HG03520 (cell line): ENCODE data around the gene DIPK2A.

ENCODE experiments used
- ATAC-seq: cut with Tn5 transposase; IDR thresholded peaks from one replicate; pipeline ENCODE4 v1.9.1; 2021; ENCODE audit warnings: mild to moderate bottlenecking, moderate library complexity; ENCODE audit not compliant: unreplicated experiment

DIPK2A gene

DNA sequence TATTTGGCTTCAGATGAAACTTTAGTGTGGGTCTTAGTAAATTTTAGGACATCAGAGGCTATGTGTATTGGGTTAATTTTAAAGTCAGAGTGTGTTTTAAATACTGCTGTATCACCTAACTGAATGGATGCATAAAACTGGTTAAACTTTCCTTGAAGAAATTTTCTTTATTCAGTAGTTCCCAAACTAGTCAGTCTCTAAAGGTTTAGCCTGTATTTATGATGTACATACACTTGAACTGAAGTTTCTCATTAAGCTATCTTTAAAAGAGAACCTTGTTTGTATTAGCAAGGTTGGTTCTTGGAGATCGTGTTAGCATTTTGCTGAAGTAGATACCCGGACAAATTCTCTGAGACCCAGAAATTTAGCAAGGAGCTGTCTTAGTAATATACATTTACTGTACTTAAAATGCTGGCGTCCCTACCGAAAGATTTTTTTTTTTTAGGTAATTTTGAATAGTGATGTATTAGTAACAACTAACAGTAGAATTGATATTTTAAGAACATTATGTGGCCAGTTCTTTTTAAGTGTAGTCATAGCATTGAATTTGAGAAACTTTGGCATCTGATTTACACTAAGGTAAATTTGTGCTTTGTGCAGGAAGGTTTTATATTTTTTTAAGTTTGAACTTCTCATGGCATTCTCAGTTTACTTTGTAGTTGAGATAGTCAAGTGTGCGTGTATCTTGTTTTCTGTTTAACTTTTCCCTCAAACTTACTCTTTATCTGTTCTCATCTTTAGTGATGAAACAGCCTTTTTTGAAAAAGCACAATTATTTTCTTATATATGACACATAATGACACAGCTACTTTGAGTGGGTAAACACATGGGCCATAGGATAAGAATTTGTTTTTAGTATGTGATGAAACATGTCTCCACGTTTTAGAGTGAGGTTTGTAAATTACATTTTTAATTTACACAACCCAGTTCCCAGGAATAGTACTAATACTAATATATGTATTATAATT lies 2.9 kb downstream of the DIPK2A start:
- ATAC-seq, result no peak

DNA sequence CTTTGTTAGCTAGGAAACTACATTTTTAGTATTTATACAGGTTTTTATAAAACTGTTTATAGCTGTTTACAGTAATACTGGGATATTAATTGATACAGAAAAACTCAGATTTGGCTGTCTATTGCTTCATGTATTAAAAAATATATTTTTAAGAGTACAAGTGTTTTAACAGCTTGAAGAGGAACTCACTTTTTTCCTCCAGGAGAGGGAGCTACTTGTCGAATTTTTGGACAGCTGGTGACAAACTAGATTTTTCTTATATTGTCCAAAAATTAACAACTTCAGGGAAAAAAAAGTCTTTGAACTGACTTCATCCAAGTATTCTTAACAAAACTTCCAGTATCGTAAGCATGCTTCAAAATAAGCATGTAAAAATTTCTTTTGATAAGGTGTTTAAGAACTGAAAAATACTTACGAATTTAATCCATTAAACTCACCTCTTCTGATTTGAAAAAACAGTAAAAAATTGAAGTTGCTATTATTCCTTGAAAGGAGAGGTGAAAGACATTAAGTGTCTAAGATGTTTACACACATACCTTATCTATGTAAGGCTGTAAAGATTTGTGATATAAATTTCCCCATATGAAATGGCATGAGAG lies 4.0 kb downstream of the DIPK2A start:
- ATAC-seq, result no peak

DNA sequence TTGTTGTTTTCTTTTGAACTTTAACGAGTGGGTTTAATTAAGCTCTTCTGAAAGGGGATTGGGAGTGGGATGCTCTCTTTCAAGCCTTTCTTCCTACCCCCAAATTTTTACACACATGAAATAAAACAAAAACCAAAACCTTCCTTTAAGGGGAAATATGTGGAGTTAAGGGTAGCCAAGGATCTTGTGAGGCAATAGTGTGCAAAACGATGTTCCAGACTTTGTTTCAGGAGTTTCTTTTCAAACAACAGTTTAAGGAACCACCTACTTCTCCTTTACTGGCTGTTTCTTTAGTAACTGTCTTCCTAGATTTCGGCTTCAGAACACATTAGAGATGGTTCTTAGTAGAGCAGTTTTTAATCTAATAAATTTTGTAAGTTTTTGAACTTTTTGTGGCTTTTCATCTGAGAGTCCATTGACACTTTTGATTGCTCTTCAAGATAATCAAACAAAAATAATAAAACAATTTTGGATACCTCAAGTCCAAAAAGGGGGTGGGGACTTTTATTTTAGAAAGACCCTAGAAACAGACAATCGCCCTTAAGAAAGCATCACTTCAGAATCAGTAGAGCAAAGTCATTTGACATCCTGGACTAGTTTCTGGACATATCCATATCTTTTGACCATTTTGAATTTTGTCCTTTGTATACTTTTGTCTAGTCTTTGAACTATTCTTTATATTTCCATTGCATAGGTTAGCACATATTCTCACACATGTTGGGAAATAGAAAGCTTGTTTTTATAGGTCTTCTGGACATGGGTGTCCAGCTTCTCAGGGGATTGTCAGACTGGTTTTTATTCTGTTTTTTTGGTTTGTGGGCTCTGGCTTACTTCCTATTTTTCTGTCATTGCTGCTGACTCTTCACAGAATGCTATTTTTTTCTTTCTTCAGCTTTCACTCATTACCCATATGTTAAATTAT lies 6.0 kb downstream of the DIPK2A start:
- ATAC-seq, result peak; percentile 42

DNA sequence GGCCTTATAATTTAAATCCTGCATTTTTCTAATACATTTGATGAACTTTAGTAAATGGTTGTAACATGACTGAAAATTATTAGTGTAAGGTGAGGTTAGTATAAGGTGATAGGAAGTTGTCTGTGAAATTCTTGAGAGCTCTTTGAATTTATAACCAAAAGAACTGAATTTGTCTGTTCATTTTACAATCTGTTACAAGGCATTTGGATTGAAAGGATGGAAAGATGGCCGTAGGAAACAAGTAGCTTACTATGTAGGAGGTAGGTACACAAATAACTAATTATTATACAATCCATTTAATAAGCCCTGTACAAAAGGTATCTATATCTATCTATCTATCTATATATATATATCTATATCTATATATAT lies 6.6 kb downstream of the DIPK2A start:
- ATAC-seq, result no peak

DNA sequence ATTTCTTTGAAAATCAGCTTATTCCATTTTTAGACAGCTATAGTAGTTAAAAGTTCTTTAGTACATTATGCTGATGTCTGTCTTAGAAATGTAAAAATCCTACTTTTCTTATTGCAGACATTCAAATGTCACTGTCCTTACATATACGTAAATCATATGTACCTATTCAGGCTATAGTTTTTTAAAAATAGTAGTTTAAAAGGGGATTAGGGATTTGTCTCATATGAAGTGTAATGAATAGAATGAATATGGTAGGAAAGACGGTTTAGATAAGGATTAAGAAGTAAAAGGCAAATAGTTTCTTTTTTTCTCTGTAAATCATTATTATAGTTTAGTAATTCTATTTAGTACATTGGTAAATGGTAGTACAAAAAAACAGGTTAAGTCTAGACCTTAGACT lies 7.4 kb downstream of the DIPK2A start:
- no peak for ATAC-seq

DNA sequence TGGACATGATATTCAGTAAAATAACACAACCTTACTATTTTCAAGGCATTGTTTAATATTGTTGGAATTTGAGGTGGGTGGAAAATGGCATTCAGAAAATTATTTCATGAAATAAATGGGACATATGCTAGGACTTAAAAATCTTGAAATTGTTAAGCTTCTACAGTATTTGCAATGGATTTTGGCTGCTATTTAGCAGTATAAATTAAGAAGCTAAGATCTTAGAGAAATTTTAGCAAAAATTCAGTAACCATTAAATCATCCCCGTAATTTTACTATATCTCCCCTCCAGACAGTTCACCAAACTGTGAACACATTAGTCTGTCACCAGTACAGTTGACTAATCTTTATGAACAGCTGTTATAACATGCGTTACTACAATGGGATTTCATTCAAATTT lies 8.2 kb downstream of the DIPK2A start:
- ATAC-seq, result no peak

DNA sequence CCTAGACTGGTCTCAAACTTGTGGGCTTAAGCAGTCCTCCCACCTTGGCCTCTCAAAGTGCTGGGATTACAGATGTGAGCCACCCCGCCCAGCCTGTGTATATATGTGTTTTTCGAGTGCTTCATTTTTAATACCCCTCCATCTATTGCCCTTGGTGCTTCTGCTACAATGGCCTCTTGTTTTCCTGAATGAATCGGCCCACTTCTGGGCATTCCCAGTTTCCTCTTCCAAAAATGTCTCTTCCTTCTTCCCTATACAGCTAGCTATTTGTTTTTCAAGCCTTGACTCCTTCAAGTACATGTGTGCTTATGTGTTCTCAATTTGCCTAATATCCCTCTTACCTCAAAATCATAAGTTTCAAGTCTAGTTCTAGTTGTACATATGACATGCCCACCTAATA lies 16.7 kb downstream of the DIPK2A start:
- no peak for ATAC-seq

DNA sequence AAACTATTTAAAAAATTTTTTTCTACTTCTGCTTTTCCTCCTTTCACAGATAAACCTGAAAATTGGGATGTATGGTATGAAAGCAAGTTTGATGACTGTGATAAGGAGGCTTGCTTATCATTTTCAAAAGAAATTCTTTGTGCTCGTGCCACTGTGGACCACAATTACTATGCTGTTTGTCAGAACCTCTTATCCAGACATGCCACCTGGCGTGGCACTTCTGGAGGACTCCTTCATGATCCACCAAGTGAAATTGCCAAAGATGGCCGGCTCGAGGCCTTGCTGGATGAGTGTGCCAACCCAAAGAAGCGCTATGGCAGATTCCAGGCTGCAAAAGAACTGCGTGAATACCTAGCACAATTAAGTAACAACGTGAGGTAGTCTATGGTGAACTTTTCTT lies 17.8 kb downstream of the DIPK2A start:
- no peak for ATAC-seq

DNA sequence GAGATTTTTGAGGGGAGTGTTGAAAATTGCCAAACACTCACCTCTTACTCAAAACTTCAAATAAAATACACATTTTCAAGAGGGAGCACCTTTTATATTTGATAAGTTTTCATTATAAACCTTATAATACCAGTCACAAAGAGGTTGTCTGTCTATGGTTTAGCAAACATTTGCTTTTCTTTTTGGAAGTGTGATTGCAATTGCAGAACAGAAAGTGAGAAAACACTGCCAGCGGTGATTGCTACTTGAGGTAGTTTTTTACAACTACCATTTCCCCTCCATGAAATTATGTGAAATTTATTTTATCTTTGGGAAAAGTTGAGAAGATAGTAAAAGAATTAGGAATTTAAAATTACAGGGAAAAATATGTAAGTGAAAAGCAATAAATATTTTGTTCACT lies 20.1 kb downstream of the DIPK2A start:
- ATAC-seq, result no peak

DNA sequence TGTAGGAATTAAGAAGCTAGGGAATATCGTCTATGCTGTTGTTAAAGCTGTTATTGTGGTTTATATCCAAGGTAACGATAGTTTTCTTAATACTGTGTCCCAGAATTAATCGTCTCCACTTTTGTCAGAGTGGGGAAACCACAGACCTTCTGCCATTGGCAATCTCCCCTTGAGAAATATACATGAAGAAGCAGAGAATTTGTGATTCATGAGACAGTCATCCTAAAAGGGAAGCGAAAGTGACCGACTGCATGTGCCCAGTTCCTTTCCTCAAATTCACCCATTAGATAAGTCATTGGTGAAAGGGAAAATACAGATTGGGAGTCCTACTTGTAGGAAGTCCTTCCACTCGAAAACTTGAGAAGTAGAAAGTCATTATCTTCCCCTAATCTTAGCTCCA lies 26.6 kb downstream of the DIPK2A start:
- no peak for ATAC-seq

DNA sequence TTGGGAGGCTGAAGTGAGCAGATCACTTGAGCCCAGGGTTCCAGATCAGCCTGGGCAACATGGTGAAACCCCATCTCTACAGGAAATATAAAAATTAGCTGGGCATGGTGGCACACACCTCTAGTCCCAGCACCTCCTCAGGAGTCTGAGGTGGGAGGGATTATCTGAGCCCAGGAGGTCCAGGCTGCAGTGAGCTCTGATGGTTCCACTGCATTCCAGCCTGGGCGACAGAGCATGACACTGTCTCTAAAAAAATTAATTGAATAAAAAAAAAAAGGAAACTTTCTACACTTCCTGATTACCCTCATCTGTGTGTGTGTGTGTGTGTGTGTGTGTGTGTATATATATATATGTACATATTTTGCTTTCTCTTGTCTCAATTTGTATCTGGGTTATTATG lies 31.4 kb downstream of the DIPK2A start:
- ATAC-seq, result no peak

DNA sequence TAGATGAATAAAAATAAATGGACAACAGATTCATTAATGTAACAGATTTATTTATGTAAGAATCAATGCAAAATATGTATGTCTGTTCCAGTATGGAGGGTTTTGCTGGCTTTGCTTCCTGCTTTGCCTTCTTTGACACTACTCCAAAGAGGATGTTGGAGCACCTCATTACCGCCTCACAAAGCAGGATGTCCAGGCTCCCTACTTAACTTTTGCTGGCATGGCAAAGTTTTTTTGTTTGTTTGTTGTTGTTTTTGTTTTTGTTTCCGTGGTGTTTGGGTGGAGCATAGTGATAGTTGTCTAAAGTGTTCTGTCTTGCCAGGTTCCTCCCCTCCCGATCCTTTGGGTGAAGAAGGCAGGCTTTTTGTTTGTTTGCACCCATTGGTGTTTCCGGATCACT lies 38.7 kb downstream of the DIPK2A start:
- ATAC-seq, result no peak

DNA sequence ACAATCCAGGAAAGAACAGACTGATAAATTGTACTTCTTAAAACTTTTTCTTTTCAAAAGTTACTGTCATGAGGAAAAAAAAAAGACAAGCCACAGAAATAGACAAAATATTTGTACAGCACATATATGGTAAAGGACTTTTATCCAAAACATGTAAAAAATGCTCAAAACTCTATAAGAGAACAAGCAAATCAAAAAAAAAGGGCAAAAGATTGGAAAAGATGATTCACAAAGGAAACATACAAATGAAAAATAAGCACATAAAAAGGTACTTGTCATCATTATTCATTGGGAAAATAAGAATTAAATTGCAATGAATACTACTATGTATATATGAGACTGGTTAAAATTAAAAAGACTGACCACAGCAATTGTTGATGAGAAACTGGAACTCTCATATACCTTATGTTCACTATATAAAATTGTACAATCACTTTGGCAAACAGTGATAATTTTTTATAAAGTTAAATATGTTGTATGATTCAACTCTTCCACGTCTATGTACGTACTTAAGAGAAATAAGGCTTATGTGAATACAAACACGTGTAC lies 39.7 kb downstream of the DIPK2A start:
- no peak for ATAC-seq

DNA sequence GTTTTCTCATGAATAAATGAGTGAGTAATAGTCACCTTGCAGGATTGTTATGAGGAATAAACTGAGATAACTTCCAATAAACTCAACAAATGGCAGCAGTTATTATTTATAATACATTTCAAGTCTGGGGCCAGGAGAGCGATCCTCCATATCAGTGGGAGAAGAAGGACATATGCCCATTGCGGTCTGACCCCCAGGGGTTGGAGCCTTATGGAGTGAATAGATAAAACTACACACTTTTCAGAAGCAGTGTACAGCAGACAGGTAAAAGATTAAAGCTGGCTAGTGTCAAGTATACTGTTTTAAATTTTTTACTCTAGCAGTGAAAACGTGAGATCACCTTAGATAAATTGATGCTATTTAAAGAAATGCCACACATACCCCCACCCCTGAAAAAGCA lies 43.5 kb downstream of the DIPK2A start:
- ATAC-seq, result no peak

DNA sequence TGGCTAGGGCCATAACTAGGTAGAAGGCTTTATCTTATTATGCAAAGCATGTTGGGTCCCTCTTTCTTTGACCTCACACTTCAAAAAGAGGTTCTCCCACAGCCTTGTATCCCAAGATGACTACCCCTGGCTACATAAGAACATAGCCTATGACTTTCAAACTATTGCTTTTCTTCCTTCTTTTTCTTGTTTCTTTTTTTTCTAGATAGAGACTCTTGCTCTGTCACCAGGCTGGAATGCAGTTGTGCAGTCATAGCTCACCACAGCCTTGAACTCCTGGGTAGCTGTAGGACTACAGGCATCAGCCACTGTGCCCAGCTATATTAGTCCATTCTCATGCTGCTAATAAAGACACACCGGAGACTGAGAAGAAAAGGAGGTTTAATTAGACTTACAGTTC lies 47.2 kb downstream of the DIPK2A start:
- ATAC-seq, result no peak
